ENCODE results near the gene TH. TPM values are rescaled to one million over a fixed set of nuclear protein-coding genes. Genes with fewer than 3 reads are reported as not detected.

The TH gene
- total and polyA plus RNA-seq, 2 of the 4 experiments (the other 2 are of a cell fraction), result 0.10 TPM; not detected in 1

GRCh38 chr11:2149460-2149859 is 22.2 kb downstream of the TH start:
- H2AFZ ChIP-seq (replicated peaks; ENCODE audit: low read length, poor library complexity), result no peak overlapping the region
- H2AK5ac ChIP-seq (ENCODE audit: low read depth, low read length), result no peak overlapping the region
- no peak overlapping the region for H2BK15ac ChIP-seq (ENCODE audit: low read depth, low read length)
- no peaks in the 10 kb centered on the region for H3K9me1 ChIP-seq (ENCODE audit: insufficient read depth, low read length)
- no peak overlapping the region for H3K4me3 ChIP-seq (ENCODE audit: insufficient read depth, low read depth, low read length)
- in situ Hi-C loops (cut with MboI; ENCODE audit: low sequenced_read_pairs), result no loop called here
- peaks cover 62% of the 10 kb centered on the region for H3K27me3 ChIP-seq (ENCODE audit: control insufficient read depth, insufficient read depth, low read length)
- H3K79me1 ChIP-seq (ENCODE audit: low read depth in 1 of 2, low read length in 2 of 2), result no peaks in the 10 kb centered on the region
- no peak overlapping the region for H3K18ac ChIP-seq (ENCODE audit: low read depth, low read length)
- H3K36me3 ChIP-seq (ENCODE audit: control insufficient read depth, insufficient read depth, low read length), result no peaks in the 10 kb centered on the region
- no peak overlapping the region for H3K27ac ChIP-seq (ENCODE audit: insufficient read depth, low read length)
- no peak overlapping the region for H4K91ac ChIP-seq (ENCODE audit: insufficient read depth, low read depth, low read length)
- H4K8ac ChIP-seq (ENCODE audit: low read depth in 2 of 2, low read length in 2 of 2), result no peak overlapping the region
- intact Hi-C loops (cut with micrococcal nuclease), result no loop called here
- H3K4ac ChIP-seq (ENCODE audit: low read depth, low read length), result no peak overlapping the region
- no TSS peak for BruUV-seq (replicated peaks)
- no peak overlapping the region for H4K5ac ChIP-seq (ENCODE audit: low read depth, low read length)
- POLR2A ChIA-PET (ENCODE audit: unreplicated experiment), result no interaction called here
- dilution Hi-C loops (cut with HindIII; ENCODE audit: low sequenced_read_pairs, unreplicated experiment), result no loop called here
- H2BK5ac ChIP-seq (ENCODE audit: low read depth, low read length, poor library complexity, severe bottlenecking), result no peak overlapping the region
- CTCF ChIA-PET, result interaction anchor here (1.0 to 5.3 kb wide), 6 partner anchors 12 to 497 kb away, joined by 3 to 98 read pairs (median 4); no protein-coding TSS in a partner anchor
- H4K20me1 ChIP-seq (ENCODE audit: insufficient read depth, low read length), result peaks cover 3% of the 10 kb centered on the region; the same call in 1 of the 2 replicates
- 0% methylated on average over 1 of the region's 8 CpGs; no CpG with 5 or more reads in 1 of the 2 experiments for WGBS, 2 experiments (ENCODE audit: extremely low coverage in 2 of 2, insufficient read length in 1 of 2)
- H3K56ac ChIP-seq (ENCODE audit: extremely low read depth, insufficient read depth, low read length), result no peak overlapping the region
- H3K9me3 ChIP-seq (ENCODE audit: control insufficient read depth, insufficient read depth, low read length), result no peaks in the 10 kb centered on the region
- H3K9ac ChIP-seq (ENCODE audit: low read depth, low read length), result no peak overlapping the region
- no peak overlapping the region for H3K23ac ChIP-seq (ENCODE audit: low read depth, low read length)
- no peak overlapping the region for H2AK9ac ChIP-seq (replicated peaks; ENCODE audit: low read depth, low read length, poor library complexity)
- no peak overlapping the region for H2BK20ac ChIP-seq (ENCODE audit: low read depth, low read length)
- no peak overlapping the region for H3K14ac ChIP-seq (replicated peaks; ENCODE audit: low read depth, low read length)
- TF ChIP-seq ELK1 (IDR thresholded peaks at IDR 0.05; ENCODE audit: borderline replicate concordance, low read depth, low read length) (no peak), POLR2A (IDR thresholded peaks at IDR 0.05; ENCODE audit: low read depth, low read length) (no peak), USF2 (IDR thresholded peaks at IDR 0.05; ENCODE audit: low read depth, low read length) (no peak), RFX5 (IDR thresholded peaks at IDR 0.05; ENCODE audit: low read depth, low read length) (no peak), RCOR1 (IDR thresholded peaks at IDR 0.05; ENCODE audit: insufficient replicate concordance, low read length) (no peak), SMC3 (IDR thresholded peaks at IDR 0.05; ENCODE audit: low read depth, low read length) (no peak), CTCF (conservative IDR thresholded peaks at IDR 0.05; ENCODE audit: low read depth, low read length) (no peak), BHLHE40 (IDR thresholded peaks at IDR 0.05; ENCODE audit: low read depth, low read length) (no peak), RAD21 (IDR thresholded peaks at IDR 0.05; ENCODE audit: low read length) (no peak), CEBPB (IDR thresholded peaks at IDR 0.05; ENCODE audit: low read depth, low read length) (no peak), MAZ (IDR thresholded peaks at IDR 0.05; ENCODE audit: borderline replicate concordance, low read depth, low read length) (no peak), MXI1 (IDR thresholded peaks at IDR 0.05; ENCODE audit: borderline replicate concordance, low read depth, low read length) (no peak), MAFK (IDR thresholded peaks at IDR 0.05; ENCODE audit: low read depth, low read length) (no peak), FOS (IDR thresholded peaks at IDR 0.05; ENCODE audit: low read depth, low read length) (no peak)
- H3K4me1 ChIP-seq (ENCODE audit: control insufficient read depth, insufficient read depth, low read length), result no peaks in the 10 kb centered on the region
- ATAC-seq (ENCODE audit: low read depth) (no peak), DNase-seq (no peak)
- H2BK120ac ChIP-seq (ENCODE audit: low read depth, low read length), result no peak overlapping the region
- no peak overlapping the region for H3K4me2 ChIP-seq (ENCODE audit: low read depth, low read length)
